NCI-H2196 (cell line): ENCODE measurements around the gene SLC39A10.

Experiments used
- DNase-seq: peaks from one replicate; lab custom pipeline; 2025; ENCODE audit not compliant: unreplicated experiment; lab: John Stamatoyannopoulos, UW

Gene SLC39A10

GRCh38 chr2:195722075-195722474 lies 65.0 kb downstream of the SLC39A10 start:
- DNase-seq = no peak

GRCh38 chr2:195727106-195727505 lies 70.1 kb downstream of the SLC39A10 start:
- DNase-seq = no peak

DNA sequence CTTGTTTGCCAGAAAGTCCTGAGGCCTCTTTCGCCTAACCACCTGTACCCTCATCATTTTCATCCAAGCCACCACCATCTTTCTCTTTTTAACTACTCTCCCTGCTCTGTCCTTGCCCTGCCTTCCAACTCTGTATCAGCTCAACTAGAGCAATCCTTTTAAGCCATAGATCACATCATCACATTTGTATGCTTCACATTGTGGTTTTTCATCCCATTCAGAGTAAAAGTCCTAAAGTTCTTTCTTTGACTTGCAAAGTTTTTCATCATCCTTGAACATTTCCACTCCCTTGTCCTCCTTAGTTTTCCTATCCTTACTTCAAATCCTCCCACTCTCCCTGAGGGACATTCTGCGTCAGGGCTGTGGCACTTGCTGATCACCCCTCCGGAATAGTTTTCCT lies 73.9 kb downstream of the SLC39A10 start:
- no peak for DNase-seq

GRCh38 chr2:195732574-195732973 lies 75.5 kb downstream of the SLC39A10 start:
- no peak for DNase-seq

- no peak for DNase-seq
Measured at GRCh38 chr2:195733831-195734230, 76.8 kb downstream of the SLC39A10 start.

DNA sequence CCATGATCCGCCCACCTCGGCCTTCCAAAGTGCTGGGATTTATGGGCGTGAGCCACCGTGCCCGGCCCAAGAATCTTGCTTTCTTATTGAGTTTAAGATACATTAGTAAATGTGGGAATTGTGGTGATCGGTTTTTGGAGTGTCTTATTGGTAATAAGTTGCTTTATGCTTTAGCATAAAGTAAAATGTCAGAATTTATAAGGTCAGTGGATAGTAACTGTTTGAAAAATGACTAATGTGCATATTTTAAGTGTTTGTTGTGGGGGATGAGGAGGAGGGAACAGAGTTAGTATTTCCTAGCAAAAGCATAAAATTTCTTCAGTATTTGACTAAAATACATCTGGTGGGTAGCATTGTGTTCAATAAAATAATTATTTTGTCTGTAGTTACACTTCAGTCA lies 77.4 kb downstream of the SLC39A10 start:
- DNase-seq = no peak

DNA sequence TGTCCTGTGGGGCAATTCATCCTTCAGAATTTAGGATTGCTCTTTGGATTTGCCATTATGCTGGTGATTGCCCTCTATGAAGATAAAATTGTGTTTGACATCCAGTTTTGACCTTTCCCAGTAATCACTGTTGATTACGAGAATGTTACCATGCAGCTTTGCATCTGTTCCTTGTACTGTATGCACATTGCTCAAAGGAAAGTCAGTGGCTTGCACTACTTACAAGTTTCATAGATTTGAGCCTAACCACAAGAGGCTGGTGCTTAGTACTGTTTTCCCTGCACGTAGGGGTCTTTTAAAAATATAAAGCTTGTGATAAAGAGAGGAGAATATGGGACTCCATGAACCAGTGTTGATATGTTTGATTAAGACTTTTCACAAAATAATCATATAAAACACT lies 77.9 kb downstream of the SLC39A10 start:
- no peak for DNase-seq

- DNase-seq = no peak
Measured at GRCh38 chr2:195735347-195735746, 78.3 kb downstream of the SLC39A10 start.

GRCh38 chr2:195737511-195738325 lies 80.7 kb downstream of the SLC39A10 start:
- no peak for DNase-seq

- no peak for DNase-seq
Measured at GRCh38 chr2:195741191-195741590, 84.2 kb downstream of the SLC39A10 start.

- no peak for DNase-seq
Measured at GRCh38 chr2:195756218-195756942, 99.4 kb downstream of the SLC39A10 start.

DNA sequence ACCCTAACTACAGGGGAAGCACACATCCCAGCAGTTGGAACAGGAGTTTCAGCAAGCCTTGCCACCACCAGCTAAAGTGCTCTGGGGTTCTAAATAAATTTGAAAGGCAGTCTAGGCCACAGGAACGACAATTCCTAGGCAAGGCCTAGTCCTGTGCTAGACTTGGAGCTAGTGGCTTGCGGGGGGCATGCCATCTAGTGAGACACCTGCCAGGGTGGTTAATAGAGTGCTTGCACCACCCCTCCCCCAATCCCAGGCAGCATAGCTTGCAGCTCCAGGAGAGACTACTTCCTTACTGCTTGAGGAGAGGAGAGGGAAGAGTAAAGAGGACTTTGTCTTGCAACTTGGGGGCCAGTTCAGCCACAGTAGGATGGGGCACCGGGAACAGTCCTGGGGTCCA lies 101.8 kb downstream of the SLC39A10 start:
- DNase-seq = no peak

DNA sequence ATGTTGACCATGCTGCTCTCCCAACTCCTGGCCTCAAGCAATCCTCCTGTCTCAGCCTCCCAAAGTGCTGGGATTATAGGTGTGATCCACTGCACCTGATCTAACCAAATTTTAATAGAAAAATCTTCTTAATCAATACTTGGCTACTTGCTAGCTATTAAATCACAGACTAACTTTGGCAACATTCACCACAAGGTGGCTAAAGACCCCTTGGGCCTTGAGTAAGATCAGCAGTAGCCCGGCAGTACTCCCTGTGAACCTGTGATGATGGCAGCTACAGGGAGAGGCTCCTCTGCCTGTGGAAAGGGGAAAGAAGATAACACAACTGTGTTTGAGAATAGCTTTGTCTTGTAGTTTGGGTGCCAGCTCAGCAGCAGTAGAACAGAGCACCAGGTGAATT lies 102.9 kb downstream of the SLC39A10 start:
- DNase-seq = no peak

- DNase-seq = no peak
Measured at GRCh38 chr2:195763866-195764265, 106.8 kb downstream of the SLC39A10 start.

GRCh38 chr2:195766691-195767090 lies 109.7 kb downstream of the SLC39A10 start:
- no peak for DNase-seq

- DNase-seq = no peak
Measured at GRCh38 chr2:195768431-195768830, 111.4 kb downstream of the SLC39A10 start.

- DNase-seq = no peak
Measured at GRCh38 chr2:195769975-195770374, 112.9 kb downstream of the SLC39A10 start.

DNA sequence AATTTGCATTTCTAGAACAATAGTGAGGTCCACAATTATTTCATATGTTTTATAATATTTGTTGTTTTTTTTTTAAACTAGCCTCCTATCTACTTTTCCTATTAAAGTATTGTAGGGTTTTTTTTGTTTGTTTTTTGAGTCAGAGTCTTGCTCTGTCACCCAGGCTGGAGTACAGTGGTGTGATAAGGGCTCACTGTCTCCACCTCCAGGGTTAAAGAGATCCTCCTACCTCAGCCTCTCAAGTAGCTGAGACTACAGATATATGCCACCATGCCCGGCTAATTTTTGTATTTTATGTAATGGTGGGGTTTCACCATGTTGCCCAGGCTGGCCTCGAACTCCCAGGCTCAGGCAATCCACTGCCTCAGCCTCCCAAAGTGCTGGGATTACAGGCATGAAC lies 122.5 kb downstream of the SLC39A10 start:
- DNase-seq = no peak

DNA sequence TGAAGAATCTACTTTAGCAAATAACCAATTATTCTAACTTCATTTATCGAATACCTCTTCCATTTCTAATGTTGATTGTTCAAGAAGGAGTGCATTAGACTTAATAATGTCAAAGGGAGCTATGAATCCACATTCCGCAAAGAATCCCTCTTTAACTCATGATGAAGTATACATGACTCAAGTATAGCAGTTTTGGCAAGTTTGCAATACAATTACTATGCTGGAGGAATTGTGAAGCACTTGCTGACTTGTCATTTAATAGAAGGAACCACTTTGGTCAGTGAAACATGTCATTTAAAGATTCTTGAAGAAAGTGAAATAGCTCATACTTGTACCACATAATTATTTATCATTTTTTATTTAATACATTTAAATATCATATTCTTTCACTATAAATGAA lies 125.1 kb downstream of the SLC39A10 start:
- no peak for DNase-seq
